ENCODE results near the gene GPD1L. TPM values are rescaled to one million over a fixed set of nuclear protein-coding genes. Genes with fewer than 3 reads are reported as not detected.
A peak's percentile ranks its signal among the peaks of the same experiment; 100 is the strongest.

The GPD1L gene
- total and polyA plus RNA-seq, 2 of the 13 experiments (the other 11 are each of a cell fraction or from before 2014, with no cell fraction given), result 4.9 to 13.7 TPM

DNA sequence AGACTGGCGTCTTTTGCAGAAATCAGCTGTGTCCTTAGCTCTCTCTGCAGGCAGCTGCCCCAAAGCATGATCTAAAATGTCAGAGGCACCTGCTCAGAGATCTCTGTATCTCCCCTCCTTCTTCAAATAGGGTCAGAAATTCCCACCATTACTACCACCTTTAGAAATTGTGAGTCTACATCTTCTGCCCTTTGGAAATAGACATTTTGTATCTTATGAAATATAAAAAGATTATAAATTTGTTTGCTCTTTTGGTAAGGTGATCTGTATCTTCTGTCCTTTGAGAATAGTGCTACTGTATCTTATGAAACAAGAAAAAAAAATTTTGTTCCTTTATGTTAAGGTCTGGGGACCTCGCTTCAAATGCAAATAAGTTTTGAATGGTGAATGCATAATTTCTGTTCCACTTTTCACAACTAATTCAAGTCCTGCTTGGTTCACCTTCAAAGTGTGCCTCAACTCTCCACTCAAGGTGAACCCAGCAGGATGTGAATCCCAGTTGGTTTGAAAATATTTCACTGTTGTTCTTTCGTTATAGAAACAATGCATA, 28.3 kb upstream of the GPD1L start:
- TF ChIP-seq ZFAT (CRISPR knock-in tag; conservative IDR thresholded peaks at IDR 0.05) (no peak), MTA3 (CRISPR knock-in tag; IDR thresholded peaks at IDR 0.05) (no peak)
- TF ChIP-seq, protein P1, sequence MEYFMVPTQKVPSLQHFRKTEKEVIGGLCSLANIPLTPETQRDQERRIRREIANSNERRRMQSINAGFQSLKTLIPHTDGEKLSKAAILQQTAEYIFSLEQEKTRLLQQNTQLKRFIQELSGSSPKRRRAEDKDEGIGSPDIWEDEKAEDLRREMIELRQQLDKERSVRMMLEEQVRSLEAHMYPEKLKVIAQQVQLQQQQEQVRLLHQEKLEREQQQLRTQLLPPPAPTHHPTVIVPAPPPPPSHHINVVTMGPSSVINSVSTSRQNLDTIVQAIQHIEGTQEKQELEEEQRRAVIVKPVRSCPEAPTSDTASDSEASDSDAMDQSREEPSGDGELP (IDR thresholded peaks at IDR 0.05; ENCODE audit: borderline replicate concordance, low read depth), result peak; percentile 40; the same call in 1 of the 2 replicates
- no peaks in the 10 kb centered on the region for H3K9me3 ChIP-seq (ENCODE audit: low read length)
- H3K36me3 ChIP-seq (replicated peaks in 1 of 2; ENCODE audit: control insufficient read depth in 1 of 2, insufficient read depth in 2 of 2, low read length in 2 of 2), result no peaks in the 10 kb centered on the region
- H3K79me2 ChIP-seq (ENCODE audit: insufficient read depth, low read length), result no peaks in the 10 kb centered on the region
- 21% methylated on average over 3 of the region's 3 CpGs for WGBS (ENCODE audit: low lambda C conversion rate)
- no TSS peak for BruUV-seq (replicated peaks)
- DNase-seq (ENCODE audit: low spot score) (no peak), FAIRE-seq (no peak), ATAC-seq (no peak)
- ChIA-PET CTCF (ENCODE audit: low intra/inter-chr PET ratio, low total read pairs) (no interaction called here), POLR2A (no interaction called here)
- H3K4me3 ChIP-seq (replicated peaks in 1 of 3; ENCODE audit: insufficient read depth in 1 of 3, low read depth in 2 of 3, low read length in 3 of 3), result peak overlapping the region; percentile 53 to 70 (median 63)
- H3K9ac ChIP-seq (ENCODE audit: insufficient read depth, low read depth, low read length), result peak overlapping the region; percentile 52; the same call in 1 of the 2 replicates
- H3K4me1 ChIP-seq (ENCODE audit: insufficient read depth, low read length), result peaks cover 32% of the 10 kb centered on the region
- in situ Hi-C loops (cut with HindIII; ENCODE audit: extremely low pct_ligation_motif_present, low pct_unique_long_range_greater_than_20kb) (no loop called here), intact Hi-C loops (cut with micrococcal nuclease; ENCODE audit: unreplicated experiment) (no loop called here)
- H3K27me3 ChIP-seq (ENCODE audit: control insufficient read depth in 1 of 2, insufficient read depth in 2 of 2, low read length in 2 of 2), result peaks cover 0 to 11% of the 10 kb centered on the region in 2 experiments; a peak in 1 of 5 replicates
- H2AFZ ChIP-seq (ENCODE audit: low read length), result peak overlapping the region; percentile 87
- H3K27ac ChIP-seq (ENCODE audit: extremely low read length, insufficient read depth, low read length), result peak overlapping the region; percentile 12
- no peaks in the 10 kb centered on the region for H4K20me1 ChIP-seq (ENCODE audit: insufficient read depth, low read length)
- H3K4me2 ChIP-seq (ENCODE audit: low read depth, low read length), result peak overlapping the region; percentile 94

DNA sequence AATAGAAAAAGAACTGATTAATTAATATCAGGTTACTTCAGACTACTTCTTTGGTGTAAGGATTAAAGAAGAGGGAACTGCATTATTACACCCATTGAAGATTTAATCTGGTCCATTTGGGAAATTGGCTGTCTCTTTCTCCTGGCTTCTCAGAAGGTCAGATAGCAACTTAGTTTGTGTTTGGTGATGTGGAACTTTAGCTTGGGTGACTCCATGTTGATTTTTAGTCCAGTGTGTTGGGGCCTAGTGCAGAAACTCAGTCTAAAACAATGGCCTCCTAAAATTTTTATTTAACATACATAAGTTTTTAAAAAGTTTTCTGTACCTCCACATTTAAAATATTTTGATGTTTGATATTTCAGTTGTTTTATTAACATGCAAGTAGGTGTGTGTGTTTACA, 27.6 kb upstream of the GPD1L start:
- no TSS peak for BruUV-seq (replicated peaks)
- Histone ChIP-seq H3K79me2 (ENCODE audit: insufficient read depth, low read length) (no peaks in the 10 kb centered on the region), H3K4me1 (ENCODE audit: insufficient read depth, low read length) (peaks cover 34% of the 10 kb centered on the region), H3K36me3 (replicated peaks in 1 of 2; ENCODE audit: control insufficient read depth in 1 of 2, insufficient read depth in 2 of 2, low read length in 2 of 2) (no peaks in the 10 kb centered on the region), H3K4me3 (replicated peaks in 1 of 3; ENCODE audit: insufficient read depth in 1 of 3, low read depth in 2 of 3, low read length in 3 of 3) (no peak overlapping the region), H3K4me2 (ENCODE audit: low read depth, low read length) (no peak overlapping the region), H2AFZ (ENCODE audit: low read length) (no peak overlapping the region), H3K27ac (ENCODE audit: extremely low read length, insufficient read depth, low read length) (no peak overlapping the region), H4K20me1 (ENCODE audit: insufficient read depth, low read length) (no peaks in the 10 kb centered on the region), H3K9me3 (ENCODE audit: low read length) (no peaks in the 10 kb centered on the region), H3K27me3 (ENCODE audit: control insufficient read depth in 1 of 2, insufficient read depth in 2 of 2, low read length in 2 of 2) (peaks cover 0 to 9% of the 10 kb centered on the region in 2 experiments; a peak in 1 of 5 replicates), H3K9ac (ENCODE audit: insufficient read depth, low read depth, low read length) (no peak overlapping the region)
- no peak for ATAC-seq
- in situ Hi-C loops (cut with HindIII; ENCODE audit: extremely low pct_ligation_motif_present, low pct_unique_long_range_greater_than_20kb) (no loop called here), intact Hi-C loops (cut with micrococcal nuclease; ENCODE audit: unreplicated experiment) (no loop called here)
- POLR2A ChIA-PET, result no interaction called here
- FAIRE-seq, result no peak
- CTCF ChIA-PET (ENCODE audit: low intra/inter-chr PET ratio, low total read pairs), result no interaction called here
- no peak for DNase-seq (ENCODE audit: low spot score)
- TF ChIP-seq, protein P2, sequence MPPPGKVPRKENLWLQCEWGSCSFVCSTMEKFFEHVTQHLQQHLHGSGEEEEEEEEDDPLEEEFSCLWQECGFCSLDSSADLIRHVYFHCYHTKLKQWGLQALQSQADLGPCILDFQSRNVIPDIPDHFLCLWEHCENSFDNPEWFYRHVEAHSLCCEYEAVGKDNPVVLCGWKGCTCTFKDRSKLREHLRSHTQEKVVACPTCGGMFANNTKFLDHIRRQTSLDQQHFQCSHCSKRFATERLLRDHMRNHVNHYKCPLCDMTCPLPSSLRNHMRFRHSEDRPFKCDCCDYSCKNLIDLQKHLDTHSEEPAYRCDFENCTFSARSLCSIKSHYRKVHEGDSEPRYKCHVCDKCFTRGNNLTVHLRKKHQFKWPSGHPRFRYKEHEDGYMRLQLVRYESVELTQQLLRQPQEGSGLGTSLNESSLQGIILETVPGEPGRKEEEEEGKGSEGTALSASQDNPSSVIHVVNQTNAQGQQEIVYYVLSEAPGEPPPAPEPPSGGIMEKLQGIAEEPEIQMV (CRISPR knock-in tag; IDR thresholded peaks at IDR 0.05; ENCODE audit: low read depth), result no peak
- TF ChIP-seq ZNF678 (CRISPR knock-in tag; IDR thresholded peaks at IDR 0.05), result no peak
- TF ChIP-seq, protein P3, sequence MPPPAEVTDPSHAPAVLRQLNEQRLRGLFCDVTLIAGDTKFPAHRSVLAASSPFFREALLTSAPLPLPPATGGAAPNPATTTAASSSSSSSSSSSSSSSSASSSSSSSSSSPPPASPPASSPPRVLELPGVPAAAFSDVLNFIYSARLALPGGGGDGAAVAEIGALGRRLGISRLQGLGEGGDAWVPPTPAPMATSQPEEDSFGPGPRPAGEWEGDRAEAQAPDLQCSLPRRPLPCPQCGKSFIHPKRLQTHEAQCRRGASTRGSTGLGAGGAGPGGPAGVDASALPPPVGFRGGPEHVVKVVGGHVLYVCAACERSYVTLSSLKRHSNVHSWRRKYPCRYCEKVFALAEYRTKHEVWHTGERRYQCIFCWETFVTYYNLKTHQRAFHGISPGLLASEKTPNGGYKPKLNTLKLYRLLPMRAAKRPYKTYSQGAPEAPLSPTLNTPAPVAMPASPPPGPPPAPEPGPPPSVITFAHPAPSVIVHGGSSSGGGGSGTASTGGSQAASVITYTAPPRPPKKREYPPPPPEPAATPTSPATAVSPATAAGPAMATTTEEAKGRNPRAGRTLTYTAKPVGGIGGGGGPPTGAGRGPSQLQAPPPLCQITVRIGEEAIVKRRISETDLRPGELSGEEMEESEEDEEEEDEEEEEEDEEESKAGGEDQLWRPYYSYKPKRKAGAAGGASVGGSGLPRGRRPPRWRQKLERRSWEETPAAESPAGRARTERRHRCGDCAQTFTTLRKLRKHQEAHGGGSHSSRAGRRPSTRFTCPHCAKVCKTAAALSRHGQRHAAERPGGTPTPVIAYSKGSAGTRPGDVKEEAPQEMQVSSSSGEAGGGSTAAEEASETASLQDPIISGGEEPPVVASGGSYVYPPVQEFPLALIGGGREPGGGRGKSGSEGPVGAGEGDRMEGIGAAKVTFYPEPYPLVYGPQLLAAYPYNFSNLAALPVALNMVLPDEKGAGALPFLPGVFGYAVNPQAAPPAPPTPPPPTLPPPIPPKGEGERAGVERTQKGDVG (CRISPR knock-in tag; IDR thresholded peaks at IDR 0.05; ENCODE audit: borderline replicate concordance), result no peak
- TF ChIP-seq HNRNPLL (IDR thresholded peaks at IDR 0.05; ENCODE audit: low read depth, low read length, poor library complexity, severe bottlenecking), result no peak
- no peak for TF ChIP-seq CAMTA2 (CRISPR knock-in tag; IDR thresholded peaks at IDR 0.05; ENCODE audit: borderline replicate concordance)
- no peak for TF ChIP-seq ZNF619 (CRISPR knock-in tag; IDR thresholded peaks at IDR 0.05)
- no peak for TF ChIP-seq DMAP1 (CRISPR knock-in tag; IDR thresholded peaks at IDR 0.05)
- TF ChIP-seq CENPX (CRISPR knock-in tag; IDR thresholded peaks at IDR 0.05), result no peak
- no peak for TF ChIP-seq TBX3 (IDR thresholded peaks at IDR 0.05; ENCODE audit: borderline replicate concordance)
